ENCODE data around the gene ALKBH8. TPM values are rescaled to one million over a fixed set of nuclear protein-coding genes. Genes with fewer than 3 reads are reported as not detected.
"Not testable (repeated sequence)": the region's sequence is repeated elsewhere in the genome, so short reads cannot be mapped to it uniquely, and the experiment has no call there.

The ALKBH8 gene
- total RNA-seq, 2 experiments from 2014 or later, result 6.5 to 7.7 TPM

- H3K27ac Mint-ChIP-seq, result no peak overlapping the region
- CTCF ChIA-PET, result interaction anchor here (1.3 to 2.3 kb wide), 2 partner anchors 11 to 127 kb away, joined by 3 to 12 read pairs; no protein-coding TSS in a partner anchor
- Histone ChIP-seq H3K9me3 (ENCODE audit: control insufficient read depth in 1 of 2, insufficient read depth in 1 of 2, low read length in 2 of 2) (no peaks in the 10 kb centered on the region), H3K4me3 (ENCODE audit: low read length) (no peak overlapping the region), H3K4me1 (ENCODE audit: insufficient read depth, low read length) (no peaks in the 10 kb centered on the region), H3K36me3 (ENCODE audit: insufficient read depth, low read length) (peaks cover 31% of the 10 kb centered on the region), H3K27ac (ENCODE audit: low read depth in 1 of 2, low read length in 2 of 2) (no peak overlapping the region), H3K27me3 (ENCODE audit: control insufficient read depth in 1 of 2, insufficient read depth in 2 of 2, low read length in 2 of 2) (no peaks in the 10 kb centered on the region)
- no peaks in the 10 kb centered on the region for H3K4me1 Mint-ChIP-seq (ENCODE audit: low read depth)
- intact Hi-C loops (cut with DNase I, micrococcal nuclease), result no loop called here
- no peaks in the 10 kb centered on the region for H3K9me3 Mint-ChIP-seq
- H3K27me3 Mint-ChIP-seq, result no peaks in the 10 kb centered on the region
- ATAC-seq (ENCODE audit: poor library complexity) (no peak), DNase-seq (no peak)
- POLR2A ChIA-PET, result no interaction called here
- peaks cover 87% of the 10 kb centered on the region for H3K36me3 Mint-ChIP-seq (ENCODE audit: low read depth)
- TF ChIP-seq CTCF (IDR thresholded peaks at IDR 0.05), result no peak
- no peak overlapping the region for H3K4me3 Mint-ChIP-seq
These were observed 26.7 kb downstream of the ALKBH8 start for GRCh38 chr11:107538821-107539220.

GRCh38 chr11:107538239-107538638 is 27.3 kb downstream of the ALKBH8 start:
- no peak overlapping the region for H3K27ac ChIP-seq (ENCODE audit: low read depth in 1 of 2, low read length in 2 of 2)
- no peaks in the 10 kb centered on the region for H3K27me3 Mint-ChIP-seq
- POLR2A ChIA-PET, result interaction anchor here (0.7 kb wide), 1 partner anchor 162 kb away, joined by 5 read pairs; no protein-coding TSS in a partner anchor
- H3K9me3 Mint-ChIP-seq, result no peaks in the 10 kb centered on the region
- ATAC-seq (ENCODE audit: poor library complexity), result no peak
- DNase-seq, result no peak
- no peak overlapping the region for H3K4me3 Mint-ChIP-seq
- peaks cover 88% of the 10 kb centered on the region for H3K36me3 Mint-ChIP-seq (ENCODE audit: low read depth)
- H3K4me3 ChIP-seq (ENCODE audit: low read length), result no peak overlapping the region
- no peaks in the 10 kb centered on the region for H3K27me3 ChIP-seq (ENCODE audit: control insufficient read depth in 1 of 2, insufficient read depth in 2 of 2, low read length in 2 of 2)
- peaks cover 31% of the 10 kb centered on the region for H3K36me3 ChIP-seq (ENCODE audit: insufficient read depth, low read length)
- CTCF ChIA-PET, result no interaction called here
- no peak overlapping the region for H3K27ac Mint-ChIP-seq
- H3K4me1 ChIP-seq (ENCODE audit: insufficient read depth, low read length), result no peaks in the 10 kb centered on the region
- no peaks in the 10 kb centered on the region for H3K4me1 Mint-ChIP-seq (ENCODE audit: low read depth)
- intact Hi-C loops (cut with DNase I, micrococcal nuclease), result no loop called here
- no peak for TF ChIP-seq CTCF (IDR thresholded peaks at IDR 0.05)
- H3K9me3 ChIP-seq (ENCODE audit: control insufficient read depth in 1 of 2, insufficient read depth in 1 of 2, low read length in 2 of 2), result no peaks in the 10 kb centered on the region

DNA sequence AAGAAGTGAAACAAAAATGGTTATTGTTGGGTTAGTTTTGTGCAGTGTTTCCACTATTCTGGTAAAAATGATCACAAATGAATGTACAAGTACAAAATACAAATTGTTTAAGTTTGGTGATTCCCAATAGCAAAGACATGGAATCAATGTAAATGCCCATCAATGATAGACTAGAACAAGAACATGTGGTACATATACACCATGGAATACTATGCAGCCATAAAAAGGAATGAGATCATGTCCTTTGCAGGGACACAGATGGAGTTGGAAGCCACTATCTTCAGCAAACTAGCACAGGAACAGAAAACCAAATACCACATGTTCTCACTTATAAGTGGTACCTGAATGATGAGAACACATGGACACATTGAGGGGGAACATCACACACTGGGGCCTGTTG is 28.4 kb downstream of the ALKBH8 start:
- H3K4me3 ChIP-seq (ENCODE audit: low read length); H3K27me3 Mint-ChIP-seq; H3K4me3 Mint-ChIP-seq; H3K4me1 Mint-ChIP-seq (ENCODE audit: low read depth); H3K27ac Mint-ChIP-seq; H3K27ac ChIP-seq (ENCODE audit: low read depth in 1 of 2, low read length in 2 of 2); DNase-seq; CTCF ChIA-PET; H3K4me1 ChIP-seq (ENCODE audit: insufficient read depth, low read length); ATAC-seq (ENCODE audit: poor library complexity); intact Hi-C loops (cut with DNase I, micrococcal nuclease); H3K9me3 Mint-ChIP-seq; H3K27me3 ChIP-seq (ENCODE audit: control insufficient read depth in 1 of 2, insufficient read depth in 2 of 2, low read length in 2 of 2); H3K9me3 ChIP-seq (ENCODE audit: control insufficient read depth in 1 of 2, insufficient read depth in 1 of 2, low read length in 2 of 2): not testable (repeated sequence)
- POLR2A ChIA-PET, result interaction anchor here (0.7 kb wide), 1 partner anchor 27 kb away, joined by 3 read pairs; no protein-coding TSS in a partner anchor
- H3K36me3 Mint-ChIP-seq (ENCODE audit: low read depth), result peaks cover 83% of the 10 kb centered on the region
- H3K36me3 ChIP-seq (ENCODE audit: insufficient read depth, low read length), result peaks cover 36% of the 10 kb centered on the region

DNA sequence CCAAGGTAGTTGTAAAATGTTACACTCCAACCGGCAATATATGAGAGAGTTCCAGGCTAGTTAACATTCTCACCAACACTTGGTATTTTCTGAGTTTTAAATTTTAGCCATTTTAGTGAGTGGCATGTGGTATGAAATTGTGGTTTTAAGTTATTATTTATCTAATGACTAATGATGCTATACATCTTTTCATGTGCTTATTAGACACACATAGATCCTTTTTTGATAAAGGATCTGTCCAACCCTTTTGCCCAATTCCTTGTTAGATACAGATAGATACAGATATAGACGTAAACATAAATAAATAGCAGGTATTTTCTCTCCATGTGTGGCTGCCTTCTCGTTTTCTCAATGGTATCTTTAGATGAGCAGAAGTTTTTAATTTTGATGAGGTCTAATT is 39.3 kb downstream of the ALKBH8 start:
- Mint-ChIP-seq H3K4me1 (ENCODE audit: low read depth) (no peaks in the 10 kb centered on the region), H3K27me3 (no peaks in the 10 kb centered on the region), H3K4me3 (no peak overlapping the region), H3K9me3 (no peaks in the 10 kb centered on the region), H3K27ac (no peak overlapping the region), H3K36me3 (ENCODE audit: low read depth) (peaks cover 82% of the 10 kb centered on the region)
- DNase-seq, result no peak
- no peak overlapping the region for H3K4me3 ChIP-seq (ENCODE audit: low read length)
- no peaks in the 10 kb centered on the region for H3K9me3 ChIP-seq (ENCODE audit: control insufficient read depth in 1 of 2, insufficient read depth in 1 of 2, low read length in 2 of 2)
- no peaks in the 10 kb centered on the region for H3K4me1 ChIP-seq (ENCODE audit: insufficient read depth, low read length)
- no peak for TF ChIP-seq CTCF (IDR thresholded peaks at IDR 0.05)
- CTCF ChIA-PET, result no interaction called here
- ATAC-seq (ENCODE audit: poor library complexity), result no peak
- H3K36me3 ChIP-seq (ENCODE audit: insufficient read depth, low read length), result peaks cover 24% of the 10 kb centered on the region
- H3K27ac ChIP-seq (ENCODE audit: low read depth in 1 of 2, low read length in 2 of 2), result no peak overlapping the region
- POLR2A ChIA-PET, result no interaction called here
- intact Hi-C loops (cut with DNase I, micrococcal nuclease), result no loop called here
- H3K27me3 ChIP-seq (ENCODE audit: control insufficient read depth in 1 of 2, insufficient read depth in 2 of 2, low read length in 2 of 2), result no peaks in the 10 kb centered on the region

All from CD4-positive, alpha-beta T cell (primary cell).